GM18498 (cell line): ENCODE results near the gene MAFF.
A peak's percentile ranks its signal among the peaks of the same experiment; 100 is the strongest.
"Not testable (repeated sequence)": the region's sequence is repeated elsewhere in the genome, so short reads cannot be mapped to it uniquely, and the experiment has no call there.

Experiments
- ATAC-seq: cut with Tn5 transposase; IDR thresholded peaks from one replicate; pipeline ENCODE4 v1.9.1; 2021; ENCODE audit warnings: mild to moderate bottlenecking, moderate library complexity; ENCODE audit not compliant: unreplicated experiment

Gene MAFF

GRCh38 chr22:38177044-38177443, 24.8 kb upstream of the MAFF start:
- ATAC-seq = no peak

- not testable (repeated sequence) for ATAC-seq
Observed at GRCh38 chr22:38177571-38177925, 24.2 kb upstream of the MAFF start.

GRCh38 chr22:38177926-38178604, 23.7 kb upstream of the MAFF start:
- ATAC-seq = no peak

- ATAC-seq = not testable (repeated sequence)
Observed at GRCh38 chr22:38178605-38178937, 23.2 kb upstream of the MAFF start.

- no peak for ATAC-seq
Observed at GRCh38 chr22:38180841-38181452, 20.8 kb upstream of the MAFF start.

GRCh38 chr22:38181453-38182200, 20.2 kb upstream of the MAFF start, which contains the start of gene PLA2G6:
Gene PLA2G6 (minus strand): TSS chr22:38181830. CDS start chr22:38169426, 12,404 bp downstream.
- ATAC-seq = peak; percentile 84

GRCh38 chr22:38184788-38185187, 17.0 kb upstream of the MAFF start:
- no peak for ATAC-seq

- ATAC-seq = no peak
Observed at GRCh38 chr22:38186429-38186828, 15.4 kb upstream of the MAFF start.

- ATAC-seq = no peak
Observed at GRCh38 chr22:38187413-38188212, 14.2 kb upstream of the MAFF start.

GRCh38 chr22:38189104-38189503, 12.7 kb upstream of the MAFF start:
- no peak for ATAC-seq

- ATAC-seq = no peak
Observed at GRCh38 chr22:38190581-38190980, 11.2 kb upstream of the MAFF start.

GRCh38 chr22:38191055-38191454, 10.7 kb upstream of the MAFF start:
- ATAC-seq = no peak

- no peak for ATAC-seq
Observed at GRCh38 chr22:38191731-38192474, 9.9 kb upstream of the MAFF start.

- no peak for ATAC-seq
Observed at GRCh38 chr22:38192475-38192863, 9.3 kb upstream of the MAFF start.

- no peak for ATAC-seq
Observed at GRCh38 chr22:38193580-38193979, 8.2 kb upstream of the MAFF start.

GRCh38 chr22:38196791-38197419, 4.9 kb upstream of the MAFF start:
- no peak for ATAC-seq

- ATAC-seq = no peak
Observed at GRCh38 chr22:38199826-38200559, 1.8 kb upstream of the MAFF start.

GRCh38 chr22:38201371-38201710, 453 bp upstream of the MAFF start:
- ATAC-seq = no peak

- peak; percentile 27 for ATAC-seq
Observed at GRCh38 chr22:38202437-38203089, 769 bp downstream of the MAFF start.
